Smooth muscle cell (in vitro differentiated cells): ENCODE data around the gene ZMYM2. TPM values are rescaled to one million over a fixed set of nuclear protein-coding genes. Genes with fewer than 3 reads are reported as not detected.

Source experiments
- DNase-seq: peaks from one replicate; lab custom pipeline; 2025; ENCODE audit not compliant: unreplicated experiment; lab: John Stamatoyannopoulos, UW
- H2AFZ ChIP-seq: fragments of 200-600 bp; sonication (generic); 2 replicates; pipeline ENCODE4 v1.6.0; 2016; ENCODE audit warnings: antibody characterized with exemption, low read depth, mild to moderate bottlenecking
- H3F3A ChIP-seq: fragments of 200-600 bp; sonication (generic); 2 replicates; pipeline ENCODE4 v1.6.0; 2017; ENCODE audit warnings: antibody characterized with exemption, low read depth
- H3K27ac ChIP-seq: fragments of 200-600 bp; sonication (generic); 2 replicates; pipeline ENCODE4 v1.5.1; 2016; ENCODE audit warnings: low read depth, mild to moderate bottlenecking
- H3K27me3 ChIP-seq: fragments of 200-600 bp; sonication (generic); 2 replicates; pipeline ENCODE4 v1.6.1; 2016; ENCODE audit warnings: low read depth, mild to moderate bottlenecking
- H3K36me3 ChIP-seq: fragments of 200-600 bp; sonication (generic); 2 replicates; pipeline ENCODE4 v1.5.1; 2016; ENCODE audit warnings: low read depth
- H3K4me1 ChIP-seq: fragments of 200-600 bp; sonication (generic); 2 replicates; pipeline ENCODE4 v1.5.1; 2016; ENCODE audit warnings: low read depth
- H3K4me2 ChIP-seq: fragments of 200-600 bp; sonication (generic); 2 replicates; pipeline ENCODE4 v1.6.0; 2016; ENCODE audit warnings: mild to moderate bottlenecking
- H3K4me3 ChIP-seq: fragments of 200-600 bp; sonication (generic); 2 replicates; pipeline ENCODE4 v1.5.1; 2016; ENCODE audit warnings: mild to moderate bottlenecking
- H3K79me2 ChIP-seq: fragments of 200-600 bp; sonication (generic); 2 replicates; pipeline ENCODE4 v1.6.0; 2016; ENCODE audit warnings: low read depth, mild to moderate bottlenecking
- H3K9ac ChIP-seq: fragments of 200-600 bp; sonication (generic); 2 replicates; pipeline ENCODE4 v1.6.0; 2016; ENCODE audit warnings: low read depth
- H3K9me3 ChIP-seq: fragments of 200-600 bp; sonication (generic); replicated peaks from 2 replicates; pipeline ENCODE4 v1.5.1; 2016; ENCODE audit warnings: low read depth
- H4K20me1 ChIP-seq: fragments of 200-600 bp; sonication (generic); 2 replicates; pipeline ENCODE4 v1.6.0; 2016; ENCODE audit warnings: low read depth
- CTCF ChIP-seq: fragments of 200-600 bp; sonication (generic); IDR thresholded peaks from 2 replicates; pipeline ENCODE4 v1.5.1; 2017; ENCODE audit warnings: borderline replicate concordance, mild to moderate bottlenecking, antibody characterized with exemption; ENCODE audit not compliant: insufficient read depth, poor library complexity, severe bottlenecking
- WGBS: methylation state at CpG from one replicate; pipeline ENCODE4 v1.1.7; 2016; ENCODE audit warnings: low lambda C conversion rate; 5-methylcytosine and 5-hydroxymethylcytosine counted together
- polyA plus RNA-seq: library from polyadenylated mRNA; unstranded; fragments of >200 nt; fragmentation: Nextera tagmentation; extraction: Ambion mirVana; gene quantifications from 2 replicates; pipeline ENCODE4 v1.2.1, GENCODE V29; 2016
- total RNA-seq: library from RNA; depleted of rRNA; stranded (reverse); fragments of >200 nt; gene quantifications from 2 replicates; pipeline ENCODE4 v1.2.3, GENCODE V29; 2014

ZMYM2 gene
- total and polyA plus RNA-seq, 2 experiments from 2014 or later = 29.9 to 107 TPM

GRCh38 chr13:19960653-19960976 lies 2.1 kb downstream of the ZMYM2 start:
- no peaks in the 10 kb centered on the region for H3K36me3 ChIP-seq
- TF ChIP-seq CTCF = no peak
- WGBS = 83% methylated on average over 2 of the region's 2 CpGs
- H3F3A ChIP-seq = peaks cover 8% of the 10 kb centered on the region
- no peak overlapping the region for H2AFZ ChIP-seq
- H3K4me1 ChIP-seq = peaks cover 30% of the 10 kb centered on the region
- peaks cover 59% of the 10 kb centered on the region for H4K20me1 ChIP-seq
- peak overlapping the region; percentile 12 for H3K9ac ChIP-seq
- peak overlapping the region; percentile 91 for H3K4me2 ChIP-seq
- DNase-seq = no peak
- peak overlapping the region; percentile 17 for H3K27ac ChIP-seq
- peaks cover 55% of the 10 kb centered on the region for H3K79me2 ChIP-seq
- no peaks in the 10 kb centered on the region for H3K27me3 ChIP-seq
- H3K9me3 ChIP-seq = no peaks in the 10 kb centered on the region
- H3K4me3 ChIP-seq = peak overlapping the region; percentile 91

GRCh38 chr13:19961489-19961888 lies 3.0 kb downstream of the ZMYM2 start:
- 74% methylated on average over 4 of the region's 4 CpGs for WGBS
- peaks cover 30% of the 10 kb centered on the region for H3K4me1 ChIP-seq
- H4K20me1 ChIP-seq = peaks cover 68% of the 10 kb centered on the region
- TF ChIP-seq CTCF = no peak
- no peak for DNase-seq
- H3K27me3 ChIP-seq = no peaks in the 10 kb centered on the region
- H3K36me3 ChIP-seq = peaks cover 4% of the 10 kb centered on the region
- no peaks in the 10 kb centered on the region for H3K9me3 ChIP-seq
- H3K9ac ChIP-seq = no peak overlapping the region
- H3K79me2 ChIP-seq = peaks cover 64% of the 10 kb centered on the region
- no peak overlapping the region for H3K27ac ChIP-seq
- H2AFZ ChIP-seq = no peak overlapping the region
- peak overlapping the region; percentile 91 for H3K4me2 ChIP-seq
- peak overlapping the region; percentile 91 for H3K4me3 ChIP-seq
- H3F3A ChIP-seq = peaks cover 8% of the 10 kb centered on the region

GRCh38 chr13:19961924-19962323 lies 3.4 kb downstream of the ZMYM2 start:
- peaks cover 7% of the 10 kb centered on the region for H3F3A ChIP-seq
- peak overlapping the region; percentile 91 for H3K4me3 ChIP-seq
- H4K20me1 ChIP-seq = peaks cover 72% of the 10 kb centered on the region
- no peaks in the 10 kb centered on the region for H3K27me3 ChIP-seq
- H3K9ac ChIP-seq = no peak overlapping the region
- peaks cover 68% of the 10 kb centered on the region for H3K79me2 ChIP-seq
- no peak for DNase-seq
- H3K4me1 ChIP-seq = peaks cover 27% of the 10 kb centered on the region
- H3K9me3 ChIP-seq = no peaks in the 10 kb centered on the region
- H3K27ac ChIP-seq = no peak overlapping the region
- no peak overlapping the region for H2AFZ ChIP-seq
- peaks cover 6% of the 10 kb centered on the region for H3K36me3 ChIP-seq
- no peak for TF ChIP-seq CTCF
- peak overlapping the region; percentile 91 for H3K4me2 ChIP-seq

- 91% methylated on average over 10 of the region's 10 CpGs for WGBS
- Histone ChIP-seq H3K36me3 (peaks cover 14% of the 10 kb centered on the region), H3K4me3 (no peak overlapping the region), H3K27ac (no peak overlapping the region), H3K4me1 (peaks cover 26% of the 10 kb centered on the region), H3K79me2 (peaks cover 78% of the 10 kb centered on the region), H3K9ac (no peak overlapping the region), H3K9me3 (no peaks in the 10 kb centered on the region), H3K27me3 (no peaks in the 10 kb centered on the region), H3K4me2 (no peak overlapping the region), H2AFZ (no peak overlapping the region), H3F3A (peaks cover 4% of the 10 kb centered on the region), H4K20me1 (peaks cover 82% of the 10 kb centered on the region)
- DNase-seq = no peak
- TF ChIP-seq CTCF = no peak
These were observed 4.4 kb downstream of the ZMYM2 start for GRCh38 chr13:19962894-19963293.
